Spinal cord (tissue), 10 donors: Measurements from ENCODE around the gene HS3ST5. TPM values are rescaled to one million over a fixed set of nuclear protein-coding genes. Genes with fewer than 3 reads are reported as not detected.

Experiments used
- DNase-seq, 6 donors: peaks; one replicate each; pipeline versions ENCODE4 v3.0.0 to v3.0.0-alpha.2; 2013 to 2015; ENCODE audit warnings: low spot score in 6 of 6, low read depth in 4 of 6
- H3K27ac ChIP-seq: one replicate; pipeline ENCODE4 v1.5.1; 2013; ENCODE audit warnings: low read depth, low read length, control low read depth
- H3K27me3 ChIP-seq: one replicate; pipeline ENCODE4 v1.6.1; 2013; ENCODE audit warnings: low read length; ENCODE audit not compliant: control insufficient read depth, insufficient read depth
- H3K36me3 ChIP-seq: one replicate; pipeline ENCODE4 v1.6.1; 2013; ENCODE audit warnings: low read length; ENCODE audit not compliant: control insufficient read depth, insufficient read depth
- H3K4me1 ChIP-seq: one replicate; pipeline ENCODE4 v1.6.1; 2013; ENCODE audit warnings: low read length; ENCODE audit not compliant: control insufficient read depth, insufficient read depth
- H3K4me3 ChIP-seq: one replicate; pipeline ENCODE4 v1.5.1; 2013; ENCODE audit warnings: low read depth, low read length, control low read depth
- H3K9me3 ChIP-seq: one replicate; pipeline ENCODE4 v1.6.1; 2013; ENCODE audit warnings: low read length; ENCODE audit not compliant: control insufficient read depth, insufficient read depth
- WGBS: methylation state at CpG from one replicate; pipeline ENCODE4 v1.1.5; 2013; ENCODE audit warnings: missing lambda C conversion rate; ENCODE audit not compliant: insufficient coverage; 5-methylcytosine and 5-hydroxymethylcytosine counted together
- polyA plus RNA-seq, 2 donors: library from polyadenylated mRNA; unstranded; fragments of 120-200 nt; gene quantifications; one replicate each; pipeline ENCODE4 v1.2.1, GENCODE V29; 2013; ENCODE audit not compliant: insufficient read length in 2 of 2
- total RNA-seq, 2 donors: library from RNA; depleted of rRNA in 1 of 2; stranded (reverse); fragments of 120-200 nt in 1 of 2; fragments of >200 nt in 1 of 2; gene quantifications; one replicate each; pipeline versions ENCODE4 v1.2.3 to v1.2.4, GENCODE V29; 2013 to 2014
- donor health status: healthy.

HS3ST5 gene
- total and polyA plus RNA-seq, 4 donors = 4.1 to 25.8 (median 21.9) TPM

DNA sequence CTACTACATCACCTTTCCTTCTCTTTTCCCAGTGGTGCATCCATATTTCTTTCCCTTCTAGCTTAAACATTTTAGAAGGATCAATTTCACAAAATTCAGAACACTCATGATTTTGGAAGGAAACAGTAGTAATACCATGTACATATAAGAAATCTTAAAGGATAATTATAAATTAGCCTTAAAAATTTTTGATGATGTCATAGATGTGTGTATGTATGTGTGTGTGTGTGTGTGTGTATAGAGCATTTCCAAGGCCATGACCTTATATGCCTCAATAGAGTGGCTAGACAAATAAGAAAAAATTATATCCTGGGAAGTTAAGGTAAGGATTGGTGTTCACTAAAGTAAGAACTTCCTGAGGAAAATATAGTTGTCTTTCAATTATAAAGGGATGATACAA is 24.1 kb upstream of the HS3ST5 start:
- Histone ChIP-seq H3K4me3 (no peak overlapping the region), H3K4me1 (no peaks in the 10 kb centered on the region), H3K9me3 (no peaks in the 10 kb centered on the region), H3K27me3 (no peaks in the 10 kb centered on the region), H3K27ac (no peak overlapping the region), H3K36me3 (no peaks in the 10 kb centered on the region)
- DNase-seq = no peak

DNA sequence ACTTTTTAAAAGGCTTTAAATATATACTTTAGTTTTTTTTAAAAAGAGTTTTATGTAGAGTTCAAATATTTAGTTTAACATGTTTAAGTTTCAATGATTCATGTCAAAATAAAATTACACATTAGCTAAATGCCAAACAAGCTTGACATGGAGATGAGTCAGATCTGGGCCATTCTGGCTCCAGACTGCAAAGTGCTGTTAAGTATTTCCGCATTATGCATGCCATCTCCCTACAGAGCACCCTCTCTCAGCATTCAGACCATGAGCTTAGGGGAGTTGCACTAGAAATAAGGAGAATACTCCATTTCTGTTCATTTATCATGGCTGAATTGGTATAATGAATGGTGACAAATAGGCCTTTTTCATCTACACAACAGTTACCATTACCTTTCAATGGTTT is 21.5 kb upstream of the HS3ST5 start:
- WGBS = no CpG with 5 or more reads among the region's 1 CpG
- H3K27ac ChIP-seq = no peak overlapping the region
- H3K4me1 ChIP-seq = no peaks in the 10 kb centered on the region
- no peaks in the 10 kb centered on the region for H3K36me3 ChIP-seq
- H3K27me3 ChIP-seq = no peaks in the 10 kb centered on the region
- no peak overlapping the region for H3K4me3 ChIP-seq
- H3K9me3 ChIP-seq = no peaks in the 10 kb centered on the region
- peak in 1 of 6 donors; percentile 14 for DNase-seq

DNA sequence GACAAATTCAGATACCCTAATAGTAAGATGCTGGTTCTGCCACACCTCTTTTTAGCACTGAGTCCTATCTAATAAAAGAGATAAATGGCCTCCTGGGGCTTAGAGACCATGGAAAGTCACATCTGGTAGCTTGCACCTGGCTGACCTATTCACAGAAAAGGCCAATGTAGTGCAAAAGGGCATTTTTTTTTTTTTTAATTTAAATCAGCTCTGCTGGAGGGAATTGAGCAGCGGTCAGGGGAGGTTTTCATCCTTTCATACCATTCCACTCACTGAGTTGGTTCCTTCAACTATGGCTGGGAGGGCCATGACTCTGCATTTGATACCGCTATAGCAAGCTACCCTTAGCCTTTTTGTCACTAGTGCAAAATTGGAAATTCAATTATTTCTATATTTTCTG is 20.1 kb upstream of the HS3ST5 start:
- no peaks in the 10 kb centered on the region for H3K36me3 ChIP-seq
- no peak overlapping the region for H3K27ac ChIP-seq
- no peak overlapping the region for H3K4me3 ChIP-seq
- DNase-seq = no peak
- no CpG with 5 or more reads among the region's 2 CpGs for WGBS
- H3K4me1 ChIP-seq = no peaks in the 10 kb centered on the region
- H3K27me3 ChIP-seq = no peaks in the 10 kb centered on the region
- no peaks in the 10 kb centered on the region for H3K9me3 ChIP-seq

DNA sequence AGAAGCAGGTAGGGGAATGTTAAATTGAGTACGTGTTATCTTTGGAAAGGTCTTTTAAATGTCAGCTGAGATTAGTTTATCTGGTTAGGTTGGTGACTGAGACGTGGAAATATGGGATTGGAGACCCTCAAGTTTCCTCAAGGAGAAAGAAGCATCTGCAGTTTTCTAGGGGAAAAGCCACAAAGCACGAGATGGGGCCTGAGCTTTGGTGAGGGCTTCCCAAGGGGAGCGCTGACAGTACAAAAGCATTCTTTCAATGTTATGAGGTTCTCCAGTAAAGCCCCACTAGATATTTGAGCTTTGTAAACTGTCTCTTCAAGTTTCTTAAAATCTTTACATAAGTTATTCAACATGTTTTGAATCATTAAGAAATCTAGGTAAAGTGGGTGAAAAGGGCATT is 19.6 kb upstream of the HS3ST5 start:
- Histone ChIP-seq H3K4me1 (no peaks in the 10 kb centered on the region), H3K36me3 (no peaks in the 10 kb centered on the region)

DNA sequence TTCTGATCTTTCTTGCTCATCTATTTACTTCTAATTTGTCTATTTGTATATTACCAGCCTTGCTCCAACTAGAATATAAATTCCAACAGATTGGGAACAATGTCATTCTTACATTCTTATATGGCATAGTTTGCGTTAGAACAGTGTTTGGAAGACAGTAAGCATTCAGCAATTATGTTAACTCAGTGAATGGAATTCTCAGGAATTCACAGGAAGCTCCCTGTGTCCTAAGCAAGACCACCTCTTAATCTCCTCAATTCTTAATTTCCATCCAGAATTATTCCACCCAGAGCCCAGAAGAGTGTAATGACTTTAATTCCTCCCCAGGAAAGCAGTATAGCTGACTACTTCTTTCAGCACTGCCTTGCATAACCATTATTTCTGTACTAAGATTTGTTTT is 18.2 kb upstream of the HS3ST5 start:
- Histone ChIP-seq H3K4me1 (no peaks in the 10 kb centered on the region), H3K27me3 (no peaks in the 10 kb centered on the region), H3K9me3 (no peaks in the 10 kb centered on the region), H3K36me3 (no peaks in the 10 kb centered on the region), H3K27ac (no peak overlapping the region), H3K4me3 (no peak overlapping the region)
- no peak for DNase-seq
- no CpG with 5 or more reads among the region's 1 CpG for WGBS

More for the DNA sequence above, 19.6 kb upstream of the HS3ST5 start:
- H3K27me3 ChIP-seq = no peaks in the 10 kb centered on the region
- no peak overlapping the region for H3K27ac ChIP-seq
- 79% methylated on average over 3 of the region's 4 CpGs for WGBS
- no peak overlapping the region for H3K4me3 ChIP-seq
- H3K9me3 ChIP-seq = no peaks in the 10 kb centered on the region
- DNase-seq = no peak

DNA sequence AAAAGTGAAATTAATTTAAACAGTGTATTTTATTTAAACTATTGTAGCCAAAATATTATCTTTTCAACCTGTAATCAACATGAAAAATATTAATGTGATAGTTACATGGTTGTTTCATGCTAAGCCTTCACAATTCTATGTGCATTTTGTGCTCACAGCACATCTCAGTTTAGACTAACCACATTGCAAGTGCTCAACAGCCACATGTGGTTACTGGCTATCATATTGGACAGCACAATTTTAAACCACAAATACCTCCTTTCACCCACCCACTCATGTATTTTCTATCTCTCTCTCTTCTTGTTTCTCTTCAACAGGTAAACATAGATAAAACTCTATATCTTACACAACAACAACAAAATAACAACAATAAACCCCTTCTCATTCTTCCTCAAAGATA is 12.5 kb upstream of the HS3ST5 start:
- H3K27ac ChIP-seq = no peak overlapping the region

DNA sequence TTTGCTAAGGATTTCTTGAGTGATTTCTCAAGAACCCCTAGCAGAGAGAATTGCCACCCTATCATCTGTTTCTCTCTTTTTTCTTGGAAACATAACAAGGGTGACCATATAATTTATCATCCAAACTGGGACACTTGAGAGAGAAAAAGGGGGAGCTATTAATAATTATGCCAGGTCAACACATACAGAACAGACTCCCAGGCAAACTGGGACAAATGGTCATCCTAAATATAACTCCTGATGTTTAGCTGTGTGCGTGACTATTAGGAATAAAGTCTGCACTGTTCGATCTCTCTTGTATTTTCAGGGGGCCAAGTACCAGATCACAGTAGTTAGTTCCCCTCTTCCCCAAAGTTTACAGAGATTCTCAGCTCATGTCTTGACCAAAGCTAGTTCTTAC is 11.7 kb upstream of the HS3ST5 start:
- Histone ChIP-seq H3K36me3 (no peaks in the 10 kb centered on the region), H3K27me3 (no peaks in the 10 kb centered on the region), H3K4me3 (no peak overlapping the region), H3K27ac (no peak overlapping the region), H3K9me3 (no peaks in the 10 kb centered on the region), H3K4me1 (no peaks in the 10 kb centered on the region)
- no CpG with 5 or more reads among the region's 2 CpGs for WGBS
- DNase-seq = no peak

More for the DNA sequence above, 12.5 kb upstream of the HS3ST5 start:
- no peaks in the 10 kb centered on the region for H3K36me3 ChIP-seq
- H3K4me1 ChIP-seq = no peaks in the 10 kb centered on the region
- H3K9me3 ChIP-seq = no peaks in the 10 kb centered on the region
- DNase-seq = no peak
- H3K4me3 ChIP-seq = no peak overlapping the region
- H3K27me3 ChIP-seq = no peaks in the 10 kb centered on the region

DNA sequence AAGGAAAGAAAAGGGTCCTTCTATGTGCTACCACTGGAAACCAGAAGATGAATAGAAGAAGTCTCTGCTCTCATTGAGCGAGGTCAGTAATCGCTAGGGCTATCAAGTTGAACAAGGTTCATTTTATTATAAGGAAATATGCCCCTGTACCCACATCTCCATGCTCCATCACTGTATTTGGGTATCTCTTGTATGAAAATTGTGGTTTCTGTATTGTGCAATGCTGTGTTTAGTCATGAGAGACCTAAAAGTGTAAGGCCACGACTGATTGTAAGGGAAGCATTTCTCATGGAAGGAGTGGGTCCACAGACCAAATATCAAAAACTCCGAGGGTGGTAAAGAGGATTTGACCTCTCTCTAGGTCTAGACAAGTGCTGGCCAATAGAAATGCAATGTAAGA is 3.6 kb upstream of the HS3ST5 start:
- Histone ChIP-seq H3K4me3 (no peak overlapping the region), H3K27ac (no peak overlapping the region), H3K36me3 (no peaks in the 10 kb centered on the region), H3K9me3 (no peaks in the 10 kb centered on the region), H3K27me3 (peaks cover 8% of the 10 kb centered on the region), H3K4me1 (peaks cover 11% of the 10 kb centered on the region)
- WGBS = no CpG with 5 or more reads among the region's 4 CpGs
- no peak for DNase-seq

DNA sequence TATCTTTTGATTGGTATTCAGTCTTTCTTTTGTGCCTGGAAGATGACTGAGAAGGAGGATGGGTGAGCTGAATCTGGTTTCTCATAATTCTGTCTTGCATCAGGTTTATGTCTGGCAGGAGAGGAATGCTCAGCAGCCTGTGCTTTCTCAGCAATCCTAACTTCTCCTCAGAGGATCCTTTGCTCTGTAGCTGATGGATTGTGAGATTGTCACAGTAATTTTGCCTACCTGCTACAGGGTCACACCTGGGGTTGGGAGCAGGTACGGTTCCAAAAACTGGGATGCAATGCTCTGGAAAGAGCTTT is 2.1 kb upstream of the HS3ST5 start:
- Histone ChIP-seq H3K36me3 (no peaks in the 10 kb centered on the region), H3K4me3 (no peak overlapping the region), H3K27ac (no peak overlapping the region), H3K4me1 (peaks cover 13% of the 10 kb centered on the region), H3K9me3 (no peaks in the 10 kb centered on the region), H3K27me3 (peaks cover 10% of the 10 kb centered on the region)
- 73% methylated on average over 1 of the region's 1 CpG for WGBS
- peak in 1 of 6 donors; percentile 56 for DNase-seq

DNA sequence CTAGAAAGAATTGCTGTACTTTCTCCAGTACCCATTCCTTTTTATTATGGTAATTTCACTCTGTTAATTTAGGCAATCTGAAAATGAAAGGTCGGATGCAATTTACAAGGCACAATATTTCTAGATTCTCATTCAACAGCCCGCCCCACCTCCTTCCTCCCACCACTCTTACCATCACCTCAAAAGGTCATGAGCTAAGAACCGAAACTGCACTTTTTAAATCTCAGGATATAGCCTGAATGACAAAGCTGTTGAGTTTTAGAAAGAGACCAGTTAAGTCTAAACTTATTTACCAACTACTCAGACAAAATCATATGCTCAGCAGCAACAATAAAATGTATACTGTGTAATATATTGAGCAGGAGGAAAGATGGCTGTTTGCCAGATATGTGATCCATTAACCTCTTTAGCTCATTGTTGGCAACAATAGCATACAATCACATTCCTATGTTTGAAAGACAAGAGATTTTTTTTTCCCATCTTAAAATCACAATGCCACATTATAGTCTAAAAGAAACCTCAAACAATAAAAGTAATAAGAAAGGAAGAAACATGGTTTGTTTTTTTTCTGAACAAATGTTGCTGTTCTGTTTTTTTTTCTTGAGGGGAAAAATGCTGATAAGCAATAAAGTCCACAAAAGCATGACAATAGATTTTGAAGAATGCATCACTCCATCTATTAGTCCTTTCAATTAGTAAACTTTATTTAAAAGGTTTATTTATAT is 1.6 kb upstream of the HS3ST5 start:
- peak overlapping the region; percentile 64 for H3K4me3 ChIP-seq
- DNase-seq = peak in 1 of 6 donors; percentile 54
- no peaks in the 10 kb centered on the region for H3K9me3 ChIP-seq
- no peaks in the 10 kb centered on the region for H3K36me3 ChIP-seq
- H3K27me3 ChIP-seq = peaks cover 10% of the 10 kb centered on the region
- no peak overlapping the region for H3K27ac ChIP-seq
- 40% methylated on average over 1 of the region's 3 CpGs for WGBS
- peaks cover 13% of the 10 kb centered on the region for H3K4me1 ChIP-seq
